K562 (cell line): ENCODE measurements around the gene MON2. TPM values are rescaled to one million over a fixed set of nuclear protein-coding genes. Genes with fewer than 3 reads are reported as not detected.

Source experiments
- ATAC-seq: fragments of 200-7000 bp; cut with Tn5 transposase; 3 replicates; pipeline ENCODE4 v1.9.1; 2020; ENCODE audit warnings: moderate library complexity
- BruUV-seq: library from RNA; stranded (reverse); fragments of 400-500 nt; replicated peaks from 2 replicates; lab custom pipeline; 2021; lab: Mats Ljungman, UMichigan
- CTCF ChIA-PET: fragments of 300-600 bp; formaldehyde crosslinking; extraction: SDS; loops from one replicate; lab custom pipeline; 2021; ENCODE audit warnings: low intra/inter-chr PET ratio; lab: Yijun Ruan, JAX
- POLR2A ChIA-PET: fragments of 300-600, 350-650 bp; sonication (Branson Sonifier 250); formaldehyde crosslinking; extraction: SDS; loops from one replicate; lab custom pipeline; 2021; ENCODE audit warnings: antibody characterized with exemption, inconsistent platforms; lab: Yijun Ruan, JAX
- DNase-seq, 4 experiments: peaks; one replicate each; pipeline versions ENCODE4 v3.0.0 to v3.0.0-alpha.2; 2011 to 2018; ENCODE audit warnings: low spot score in 3 of 4, mixed read lengths in 3 of 4; ENCODE audit errors: extremely low read depth in 1 of 4
- FAIRE-seq: peaks from 2 replicates; lab custom pipeline; 2011; peaks lifted over from hg19 to GRCh38; lab: Jason Lieb, UNC
- H2AFZ ChIP-seq: 2 replicates; pipeline ENCODE4 v1.6.0; 2011; ENCODE audit warnings: low read depth, low read length, control low read depth, inconsistent platforms
- H3K27ac ChIP-seq: fragments of 200-600 bp; 3 replicates; pipeline ENCODE4 v1.8.0; 2011; ENCODE audit warnings: low read depth, mild to moderate bottlenecking, control low read depth, inconsistent platforms, low read length, moderate library complexity, mixed read lengths; ENCODE audit errors: extremely low read depth
- H3K27me3 ChIP-seq, 2 experiments: fragments of 300-600 bp in 1 of 2; 2 replicates in 1 of 2; 3 replicates in 1 of 2; pipeline versions ENCODE4 v1.6.0 to v1.8.0; 2011; ENCODE audit warnings: inconsistent platforms in 2 of 2, low read length in 2 of 2, mild to moderate bottlenecking in 1 of 2, mixed read lengths in 1 of 2, moderate library complexity in 1 of 2; ENCODE audit not compliant: control insufficient read depth in 2 of 2, insufficient read depth in 2 of 2
- H3K36me3 ChIP-seq: fragments of 300-600 bp; 3 replicates; pipeline ENCODE4 v1.8.0; 2011; ENCODE audit warnings: mild to moderate bottlenecking, low read length, inconsistent platforms; ENCODE audit not compliant: control insufficient read depth, insufficient read depth
- H3K4me1 ChIP-seq, 2 experiments: fragments of 200-600 bp in 1 of 2; replicated peaks in 1 of 2; 2 replicates in 1 of 2; 3 replicates in 1 of 2; pipeline versions ENCODE4 v1.5.1 to v1.8.0; 2011; ENCODE audit warnings: inconsistent platforms in 2 of 2, low read length in 2 of 2, mild to moderate bottlenecking in 1 of 2, mixed read lengths in 1 of 2, moderate library complexity in 1 of 2; ENCODE audit not compliant: control insufficient read depth in 2 of 2, insufficient read depth in 2 of 2
- H3K4me2 ChIP-seq: 2 replicates; pipeline ENCODE4 v1.6.1; 2011; ENCODE audit warnings: low read length, control low read depth, inconsistent platforms, mixed read lengths; ENCODE audit not compliant: insufficient read depth
- H3K4me3 ChIP-seq: fragments of 200-600 bp; sonication (generic), shearing (Covaris generic); 2 replicates; pipeline ENCODE4 v1.5.1; 2016; ENCODE audit warnings: control low read depth, inconsistent platforms
- H3K79me2 ChIP-seq: fragments of 200-600 bp; 3 replicates; pipeline ENCODE4 v1.8.0; 2011; ENCODE audit warnings: low read length, inconsistent platforms; ENCODE audit not compliant: control insufficient read depth, insufficient read depth
- H3K9ac ChIP-seq, 2 experiments: 2 replicates each; pipeline versions ENCODE4 v1.6.0 to v1.6.1; 2011; ENCODE audit warnings: low read depth in 2 of 2, low read length in 2 of 2, control low read depth in 1 of 2, inconsistent platforms in 1 of 2, mild to moderate bottlenecking in 1 of 2, mixed read lengths in 1 of 2; ENCODE audit not compliant: insufficient read depth in 1 of 2
- H3K9me1 ChIP-seq: one replicate; pipeline ENCODE4 v1.6.0; 2011; ENCODE audit warnings: inconsistent platforms, mild to moderate bottlenecking, low read length, moderate library complexity; ENCODE audit not compliant: control insufficient read depth, insufficient read depth
- H3K9me3 ChIP-seq: replicated peaks from 2 replicates; pipeline ENCODE4 v1.5.1; 2011; ENCODE audit warnings: low read depth, low read length, inconsistent platforms; ENCODE audit not compliant: control insufficient read depth, insufficient read depth
- H4K20me1 ChIP-seq: replicated peaks from 2 replicates; pipeline ENCODE4 v1.6.1; 2011; ENCODE audit warnings: low read length, inconsistent platforms, mixed read lengths; ENCODE audit not compliant: control insufficient read depth, insufficient read depth
- ELF4 ChIP-seq: fragments of 450-650 bp; formaldehyde crosslinking; IDR thresholded peaks from 2 replicates; pipeline ENCODE4 v1.4.0; 2022; ENCODE audit warnings: missing genetic modification characterization
- ILF3 ChIP-seq: fragments of 450-650 bp; IDR thresholded peaks from 2 replicates; pipeline ENCODE4 v1.6.1; 2018; ENCODE audit warnings: antibody characterized with exemption, mild to moderate bottlenecking, moderate library complexity, borderline replicate concordance
- KAT2B ChIP-seq: IDR thresholded peaks from one replicate; pipeline ENCODE4 v1.6.1; 2012; ENCODE audit warnings: low read depth, mild to moderate bottlenecking, control low read depth, inconsistent platforms, low read length, moderate library complexity
- L3MBTL2 ChIP-seq: fragments of 450-650 bp; IDR thresholded peaks from 2 replicates; pipeline ENCODE4 v1.6.1; 2016; ENCODE audit warnings: mild to moderate bottlenecking, moderate library complexity
- NR1H2 ChIP-seq: sonication (generic); formaldehyde crosslinking; IDR thresholded peaks from 2 replicates; pipeline ENCODE4 v1.4.0; 2020; ENCODE audit warnings: mild to moderate bottlenecking, missing genetic modification reagents
- POLR3G ChIP-seq: IDR thresholded peaks from 2 replicates; pipeline ENCODE4 v1.6.1; 2011; ENCODE audit not compliant: insufficient read length, insufficient replicate concordance; ENCODE audit errors: extremely low read depth
- SMAD4 ChIP-seq: fragments of 250-450 bp; sonication (Bioruptor Pico); conservative IDR thresholded peaks from 2 replicates; pipeline ENCODE4 v1.8.0; 2021; ENCODE audit warnings: inconsistent platforms, mild to moderate bottlenecking, moderate library complexity
- STAT5A ChIP-seq: IDR thresholded peaks from 2 replicates; pipeline ENCODE4 v1.6.1; 2012; ENCODE audit warnings: low read length, inconsistent platforms, borderline replicate concordance
- ZFP91 ChIP-seq: sonication (generic); formaldehyde crosslinking; IDR thresholded peaks from 2 replicates; pipeline ENCODE4 v1.8.0; 2022; ENCODE audit warnings: mild to moderate bottlenecking, missing genetic modification reagents
- WGBS: fragments of 100-300 bp; shearing (Covaris generic); methylation state at CpG from one replicate; pipeline ENCODE4 v1.1.6; 2016; ENCODE audit warnings: low coverage, mixed read lengths; ENCODE audit not compliant: insufficient coverage; ENCODE audit errors: missing lambda C conversion rate; 5-methylcytosine and 5-hydroxymethylcytosine counted together
- in situ Hi-C: fragments of 300-500 bp; cut with MboI; formaldehyde crosslinking; loops from 4 replicates; pipeline ENCODE4 v1.15.0; 2018; ENCODE audit warnings: inconsistent platforms, mixed read lengths
- intact Hi-C: fragments of 100-400 bp; cut with micrococcal nuclease; formaldehyde crosslinking; loops from 2 replicates; pipeline ENCODE4 v1.14.2; 2022
- polyA plus RNA-seq, 8 experiments: library from polyadenylated mRNA; depleted of rRNA in 4 of 8; stranded (reverse) in 5 of 8; unstranded in 3 of 8; fragments of >200 nt; fragmentation: Nextera tagmentation in 2 of 8; fragmentation: Illumina TruSeq in 1 of 8; extraction: Ambion mirVana in 2 of 8; extraction: Trizol in 1 of 8; gene quantifications; 2 replicates each; pipeline versions ENCODE4 v1.2.1 to v1.2.3, GENCODE V29; 2011 to 2014; ENCODE audit warnings: inconsistent platforms in 1 of 8, missing spikeins in 1 of 8
- total RNA-seq, 7 experiments: library from RNA; depleted of rRNA in 6 of 7; stranded (reverse); fragments of >200 nt in 6 of 7; fragmentation: Illumina TruSeq in 2 of 7; extraction: Trizol in 2 of 7; gene quantifications; 2 replicates each; pipeline versions ENCODE4 v1.2.1 to v1.2.3, GENCODE V29; 2011 to 2021; ENCODE audit warnings: low replicate concordance in 1 of 7

Gene MON2
- total and polyA plus RNA-seq, 9 of the 15 experiments (the other 6 are each of a cell fraction or from before 2014, with no cell fraction given): 3.6 to 31.6 (median 16.8) TPM

- no peak for DNase-seq
- H3K79me2 ChIP-seq: no peaks in the 10 kb centered on the region
- no peak for TF ChIP-seq ELF4 (CRISPR knock-in tag)
- TF ChIP-seq NR1H2 (CRISPR knock-in tag): no peak
- TF ChIP-seq ZFP91 (CRISPR knock-in tag): no peak
- TF ChIP-seq POLR3G: no peak
- TF ChIP-seq SMAD4: no peak
- no peak for TF ChIP-seq KAT2B
- no peak for TF ChIP-seq STAT5A
- TF ChIP-seq ILF3: no peak
- no peak for TF ChIP-seq L3MBTL2
- TF ChIP-seq, all 486 proteins: peak for 0
- no peak overlapping the region for H3K27ac ChIP-seq
- H4K20me1 ChIP-seq: no peaks in the 10 kb centered on the region
- no peak overlapping the region for H3K4me2 ChIP-seq
- H3K36me3 ChIP-seq: no peaks in the 10 kb centered on the region
- H2AFZ ChIP-seq: no peak overlapping the region
- ATAC-seq: no peak
- no peak overlapping the region for H3K4me3 ChIP-seq
- peaks cover 7 to 13% of the 10 kb centered on the region in 2 experiments; a peak in 4 of 5 replicates for H3K27me3 ChIP-seq
- CTCF ChIA-PET: no interaction called here
- FAIRE-seq: no peak
- POLR2A ChIA-PET: interaction anchor here (1.2 kb wide), 1 partner anchor 50 kb away, joined by 3 read pairs; no protein-coding TSS in a partner anchor
- no peaks in the 10 kb centered on the region for H3K9me1 ChIP-seq
- intact Hi-C loops (no loop called here), in situ Hi-C loops (no loop called here)
- H3K4me1 ChIP-seq: no peaks in the 10 kb centered on the region; a peak in 1 of 5 replicates
- no TSS peak for BruUV-seq
- H3K9ac ChIP-seq: no peak overlapping the region
- WGBS: 35% methylated on average over 2 of the region's 2 CpGs
- no peaks in the 10 kb centered on the region for H3K9me3 ChIP-seq
These were observed 155.6 kb downstream of the MON2 start for GRCh38 chr12:62622177-62622576.
